ENCODE results near the gene ARCN1.

Gene ARCN1

GRCh38 chr11:118639899-118640298 lies 67.7 kb downstream of the ARCN1 start:
- DNase-seq (ENCODE audit: low read depth) = no peak

GRCh38 chr11:118640332-118641154 lies 68.3 kb downstream of the ARCN1 start:
- no peak for DNase-seq (ENCODE audit: low read depth)

- no peak for DNase-seq (ENCODE audit: low read depth)
These were observed 69.3 kb downstream of the ARCN1 start for GRCh38 chr11:118641397-118642019.

GRCh38 chr11:118643142-118643994 lies 71.2 kb downstream of the ARCN1 start:
- DNase-seq (ENCODE audit: low read depth) = no peak

- DNase-seq (ENCODE audit: low read depth) = no peak
These were observed 71.8 kb downstream of the ARCN1 start for GRCh38 chr11:118643995-118644345.

- no peak for DNase-seq (ENCODE audit: low read depth)
These were observed 72.3 kb downstream of the ARCN1 start for GRCh38 chr11:118644496-118644895.

GRCh38 chr11:118645066-118645715 lies 73.0 kb downstream of the ARCN1 start:
- no peak for DNase-seq (ENCODE audit: low read depth)

- DNase-seq (ENCODE audit: low read depth) = no peak
These were observed 74.2 kb downstream of the ARCN1 start for GRCh38 chr11:118646393-118646792.

GRCh38 chr11:118648291-118648690 lies 76.1 kb downstream of the ARCN1 start:
- DNase-seq (ENCODE audit: low read depth) = no peak

GRCh38 chr11:118649941-118650340 lies 77.7 kb downstream of the ARCN1 start:
- no peak for DNase-seq (ENCODE audit: low read depth)

GRCh38 chr11:118650366-118650765 lies 78.2 kb downstream of the ARCN1 start:
- no peak for DNase-seq (ENCODE audit: low read depth)

- no peak for DNase-seq (ENCODE audit: low read depth)
These were observed 79.6 kb downstream of the ARCN1 start for GRCh38 chr11:118651820-118652219.

Measured in stimulated activated CD8-positive, alpha-beta memory T cell treated with anti-CD3 and anti-CD28 coated beads, Interleukin-7, amount 100 ng/mL, for 24 hours (primary cell).